Endothelial cell of umbilical vein (primary cell): Measurements from ENCODE around the gene SUPT3H. TPM values are rescaled to one million over a fixed set of nuclear protein-coding genes. Genes with fewer than 3 reads are reported as not detected.

Source experiments
- BruUV-seq: library from RNA; stranded (reverse); fragments of 400-500 nt; replicated peaks from 2 replicates; lab custom pipeline; 2021; lab: Mats Ljungman, UMichigan
- CTCF ChIA-PET: fragments of 300-600, 350-600 bp; sonication (Branson Sonifier 250); formaldehyde crosslinking; loops from one replicate; lab custom pipeline; 2021; ENCODE audit warnings: antibody characterized with exemption, inconsistent platforms; lab: Charles Lee
- POLR2A ChIA-PET: fragments of 300-600, 350-600 bp; sonication (Branson Sonifier 250); formaldehyde crosslinking; loops from one replicate; lab custom pipeline; 2021; ENCODE audit warnings: antibody characterized with exemption, inconsistent platforms; lab: Charles Lee
- DNase-seq: peaks from one replicate; pipeline ENCODE4 v3.0.0-alpha.2; 2011; ENCODE audit warnings: low read depth, low spot score
- FAIRE-seq: peaks from 2 replicates; lab custom pipeline; 2011; peaks lifted over from hg19 to GRCh38; lab: Jason Lieb, UNC
- H2AFZ ChIP-seq: 2 replicates; pipeline ENCODE4 v1.6.0; 2012; ENCODE audit warnings: low read depth, low read length, control low read depth, inconsistent platforms
- H3K27ac ChIP-seq: 2 replicates; pipeline ENCODE4 v1.5.1; 2011; ENCODE audit warnings: low read depth, mild to moderate bottlenecking, control low read depth, low read length, moderate library complexity; ENCODE audit not compliant: insufficient read depth
- H3K27me3 ChIP-seq, 2 experiments: 2 replicates each; pipeline versions ENCODE4 v1.6.0 to v1.6.1; 2011; ENCODE audit warnings: low read length in 2 of 2, mixed read lengths in 1 of 2; ENCODE audit not compliant: control insufficient read depth in 2 of 2, insufficient read depth in 2 of 2
- H3K36me3 ChIP-seq, 2 experiments: 2 replicates in 1 of 2; 3 replicates in 1 of 2; pipeline ENCODE4 v1.5.1; 2011; ENCODE audit warnings: low read length in 2 of 2, mild to moderate bottlenecking in 1 of 2, moderate library complexity in 1 of 2; ENCODE audit not compliant: control insufficient read depth in 2 of 2, insufficient read depth in 2 of 2; ENCODE audit errors: extremely low read depth in 1 of 2
- H3K4me1 ChIP-seq: 3 replicates; pipeline ENCODE4 v1.5.1; 2011; ENCODE audit warnings: mild to moderate bottlenecking, low read length; ENCODE audit not compliant: control insufficient read depth, insufficient read depth; ENCODE audit errors: extremely low read depth
- H3K4me2 ChIP-seq: 2 replicates; pipeline ENCODE4 v1.6.1; 2011; ENCODE audit warnings: low read length, control low read depth, mixed read lengths; ENCODE audit not compliant: insufficient read depth
- H3K4me3 ChIP-seq, 3 experiments: fragments of 200-600 bp in 1 of 3; sonication (generic), shearing (Covaris generic) in 1 of 3; replicated peaks in 1 of 3; 2 replicates each; pipeline ENCODE4 v1.5.1; 2011 to 2016; ENCODE audit warnings: control low read depth in 3 of 3, low read length in 3 of 3, mild to moderate bottlenecking in 2 of 3, inconsistent platforms in 1 of 3, low read depth in 1 of 3, moderate library complexity in 1 of 3; ENCODE audit not compliant: insufficient read depth in 1 of 3
- H3K79me2 ChIP-seq: 2 replicates; pipeline ENCODE4 v1.6.0; 2012; ENCODE audit warnings: low read length, inconsistent platforms; ENCODE audit not compliant: control insufficient read depth, insufficient read depth
- H3K9ac ChIP-seq: replicated peaks from 2 replicates; pipeline ENCODE3; 2011; ENCODE audit warnings: low read length, control low read depth; ENCODE audit not compliant: insufficient read depth; ENCODE audit errors: extremely low read depth
- H3K9me1 ChIP-seq: replicated peaks from 3 replicates; pipeline ENCODE4 v1.6.0; 2011; ENCODE audit warnings: mild to moderate bottlenecking, low read length; ENCODE audit not compliant: control insufficient read depth, insufficient read depth; ENCODE audit errors: extremely low read depth
- H3K9me3 ChIP-seq: replicated peaks from 2 replicates; pipeline ENCODE4 v1.5.1; 2012; ENCODE audit warnings: low read length, inconsistent platforms; ENCODE audit not compliant: control insufficient read depth, insufficient read depth
- H4K20me1 ChIP-seq: replicated peaks from 2 replicates; pipeline ENCODE3; 2011; ENCODE audit warnings: mild to moderate bottlenecking, low read length; ENCODE audit not compliant: control insufficient read depth, insufficient read depth; ENCODE audit errors: extremely low read depth
- CTCF ChIP-seq, 2 donors: IDR thresholded peaks; 1 replicate in 1 of 2; 2 replicates in 1 of 2; pipeline ENCODE4 v1.5.1; 2011; ENCODE audit warnings: low read length in 2 of 2, mild to moderate bottlenecking in 2 of 2, moderate library complexity in 2 of 2, control low read depth in 1 of 2, inconsistent platforms in 1 of 2, low read depth in 1 of 2; ENCODE audit not compliant: insufficient read depth in 1 of 2; ENCODE audit errors: extremely low read depth in 1 of 2
- EZH2 ChIP-seq: IDR thresholded peaks from 2 replicates; pipeline ENCODE4 v1.6.1; 2012; ENCODE audit warnings: borderline replicate concordance, low read depth, mild to moderate bottlenecking, moderate library complexity, low read length, inconsistent platforms; ENCODE audit not compliant: severe bottlenecking
- FOS ChIP-seq: IDR thresholded peaks from 2 replicates; pipeline ENCODE4 v1.6.1; 2011; ENCODE audit warnings: mild to moderate bottlenecking, low read length, moderate library complexity, borderline replicate concordance; ENCODE audit not compliant: insufficient read depth
- GATA2 ChIP-seq: IDR thresholded peaks from 2 replicates; pipeline ENCODE4 v1.7.0; 2011; ENCODE audit warnings: low read depth, mild to moderate bottlenecking, moderate library complexity, mixed read lengths, low read length; ENCODE audit not compliant: insufficient read length, insufficient read depth
- JUN ChIP-seq: IDR thresholded peaks from 2 replicates; pipeline ENCODE4 v1.6.1; 2011; ENCODE audit warnings: borderline replicate concordance, low read depth; ENCODE audit not compliant: insufficient read length, insufficient read depth
- MAX ChIP-seq: IDR thresholded peaks from 2 replicates; pipeline ENCODE4 v1.6.1; 2011; ENCODE audit not compliant: insufficient read depth, insufficient read length
- MYC ChIP-seq: IDR thresholded peaks from one replicate; pipeline ENCODE4 v1.6.1; 2011; ENCODE audit warnings: mild to moderate bottlenecking, low read depth, low read length
- POLR2A ChIP-seq: IDR thresholded peaks from 2 replicates; pipeline ENCODE4 v1.6.1; 2012; ENCODE audit warnings: low read depth, mild to moderate bottlenecking, control low read depth, low read length
- POLR2AphosphoS5 ChIP-seq: IDR thresholded peaks from 2 replicates; pipeline ENCODE4 v1.6.1; 2012; ENCODE audit warnings: low read depth, mild to moderate bottlenecking, control low read depth, low read length, moderate library complexity; ENCODE audit not compliant: insufficient read depth
- dilution Hi-C: fragments of 300-500 bp; cut with MboI; formaldehyde crosslinking; loops from one replicate; pipeline ENCODE4 v1.15.0; 2019; ENCODE audit warnings: low sequenced_read_pairs; ENCODE audit not compliant: extremely low pct_ligation_motif_present
- intact Hi-C: fragments of 100-400 bp; cut with micrococcal nuclease; formaldehyde crosslinking; loops from one replicate; pipeline ENCODE4 v1.10.0; 2022
- polyA plus RNA-seq, 4 experiments: library from polyadenylated mRNA; depleted of rRNA in 3 of 4; stranded (reverse) in 3 of 4; unstranded in 1 of 4; fragments of >200 nt; gene quantifications; 2 replicates each; pipeline versions ENCODE4 v1.2.1 to v1.2.3, GENCODE V29; 2011 to 2012; ENCODE audit warnings: missing spikeins in 1 of 4
- total RNA-seq: library from RNA; stranded (reverse); gene quantifications from 2 replicates; pipeline ENCODE4 v1.2.3, GENCODE V29; 2021

SUPT3H gene
- total and polyA plus RNA-seq, 2 donors (not counting 3 experiments of a cell fraction or from before 2014, with no cell fraction given) = 8.3 to 9.8 TPM

GRCh38 chr6:44932651-44933091, 445.1 kb downstream of the SUPT3H start:
- no peak overlapping the region for H3K9ac ChIP-seq
- H2AFZ ChIP-seq = no peak overlapping the region
- no peak overlapping the region for H3K4me3 ChIP-seq
- BruUV-seq = no TSS peak
- ChIA-PET CTCF (interaction anchor here (1.5 to 1.6 kb wide), 2 partner anchors 11 to 12 kb away, joined by 3 to 4 read pairs; no protein-coding TSS in a partner anchor), POLR2A (no interaction called here)
- dilution Hi-C loops = no loop called here
- no peaks in the 10 kb centered on the region for H3K9me3 ChIP-seq
- H3K4me2 ChIP-seq = no peak overlapping the region
- H3K27me3 ChIP-seq = no peaks in the 10 kb centered on the region
- no peak overlapping the region for H3K27ac ChIP-seq
- H3K79me2 ChIP-seq = no peaks in the 10 kb centered on the region
- no peaks in the 10 kb centered on the region for H3K4me1 ChIP-seq
- DNase-seq (no peak), FAIRE-seq (no peak)
- H4K20me1 ChIP-seq = no peaks in the 10 kb centered on the region
- TF ChIP-seq CTCF (IDR thresholded peaks at IDR 0.05; ENCODE audit: extremely low read depth in 1 of 2, insufficient read depth in 1 of 2, low read depth in 1 of 2, low read length in 2 of 2) (no peak), MAX (no peak), EZH2 (no peak), MYC (no peak), JUN (no peak), POLR2A (no peak), GATA2 (no peak), POLR2AphosphoS5 (no peak), FOS (no peak)
- H3K36me3 ChIP-seq = no peaks in the 10 kb centered on the region
- H3K9me1 ChIP-seq = no peaks in the 10 kb centered on the region
- intact Hi-C loops = no loop called here
